Activated CD8-positive, alpha-beta memory T cell treated with anti-CD3 and anti-CD28 coated beads, Interleukin-2, amount 50 U/mL, for 4 hours (primary cell): ENCODE measurements around the gene RASSF3.
"Not testable (repeated sequence)": the region's sequence is repeated elsewhere in the genome, so short reads cannot be mapped to it uniquely, and the experiment has no call there.

Experiments
- DNase-seq: peaks from one replicate; pipeline ENCODE4 v3.0.0-alpha.2; 2020

RASSF3 gene

GRCh38 chr12:64610079-64610659, at the start of gene RASSF3:
RASSF3 (plus strand) TSS chr12:64610495; CDS start chr12:64610633, 138 bp downstream.
- DNase-seq = peak; percentile 72

- no peak for DNase-seq
These were observed 48.8 kb upstream of the RASSF3 start for GRCh38 chr12:64561302-64562136.

GRCh38 chr12:64566122-64566521, 44.2 kb upstream of the RASSF3 start:
- no peak for DNase-seq

DNA sequence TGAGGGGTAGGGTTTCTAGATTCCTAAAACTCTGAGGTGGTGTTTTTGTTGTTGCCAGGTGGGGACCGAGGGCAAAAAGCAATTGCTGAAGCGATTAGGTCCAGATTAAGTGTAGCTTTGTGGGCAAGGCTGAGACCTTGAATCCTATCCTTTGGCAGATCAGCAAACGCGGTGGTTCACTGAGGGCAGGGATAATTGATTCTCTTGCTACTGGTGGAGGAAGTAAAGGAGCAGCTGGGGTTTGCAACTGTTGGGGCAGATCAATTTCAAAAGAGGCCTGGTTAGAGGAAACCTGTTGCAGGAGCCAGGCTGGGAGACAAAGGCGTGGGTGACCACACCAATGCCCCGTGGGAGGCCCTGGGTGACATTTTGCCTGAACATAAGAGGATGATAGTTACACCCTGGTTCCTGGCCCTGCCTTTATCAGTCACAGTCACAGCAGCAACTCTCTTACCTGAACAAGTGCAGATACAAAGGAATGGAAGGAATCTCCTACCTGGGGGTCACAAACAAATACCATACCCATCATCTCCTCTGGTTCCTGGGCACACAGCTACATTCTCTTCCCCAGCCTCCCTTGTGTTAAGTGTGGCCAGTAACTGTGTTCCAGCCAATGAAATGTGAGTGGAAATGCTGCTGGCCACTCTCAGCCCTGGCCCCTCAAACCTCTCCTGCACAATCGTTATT, 43.3 kb upstream of the RASSF3 start:
- no peak for DNase-seq

DNA sequence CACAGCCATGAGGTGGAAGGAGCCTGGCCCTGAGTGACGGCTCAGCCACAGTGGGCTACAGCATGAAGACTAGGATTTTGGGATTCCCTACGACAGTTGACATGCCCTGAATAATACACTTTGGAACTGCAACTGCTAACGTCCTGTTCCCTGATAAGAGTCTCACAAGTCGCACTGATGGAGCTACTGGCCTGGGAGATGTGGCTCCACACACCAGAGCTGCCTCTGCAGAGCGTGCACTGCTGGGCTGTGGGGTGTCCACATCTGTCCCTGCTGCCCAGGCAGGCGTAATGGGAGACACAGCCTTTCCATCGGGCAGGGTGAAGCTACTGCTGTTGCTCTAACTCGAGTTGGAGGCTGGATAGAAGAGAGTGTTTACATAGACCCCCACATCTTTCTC, 42.7 kb upstream of the RASSF3 start:
- no peak for DNase-seq

DNA sequence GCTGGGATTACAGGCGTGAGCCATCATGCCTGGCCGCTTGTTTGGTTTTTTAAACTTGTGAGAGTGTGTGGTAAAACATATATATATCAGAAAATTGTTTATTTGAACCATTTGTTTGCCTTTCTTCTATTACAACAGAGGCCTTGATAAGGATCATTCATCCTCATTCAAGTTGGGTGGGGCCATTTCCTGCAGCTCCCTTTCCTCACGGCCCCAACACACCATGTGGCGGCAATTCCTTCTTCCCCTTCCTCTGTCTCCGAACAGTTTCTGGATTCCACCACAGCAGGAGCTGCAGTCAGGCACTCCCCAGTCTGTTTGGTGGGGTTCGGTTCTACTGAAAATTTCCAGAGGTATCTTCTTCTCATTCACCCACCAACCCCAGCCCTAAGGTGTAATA, 42.0 kb upstream of the RASSF3 start:
- no peak for DNase-seq

DNA sequence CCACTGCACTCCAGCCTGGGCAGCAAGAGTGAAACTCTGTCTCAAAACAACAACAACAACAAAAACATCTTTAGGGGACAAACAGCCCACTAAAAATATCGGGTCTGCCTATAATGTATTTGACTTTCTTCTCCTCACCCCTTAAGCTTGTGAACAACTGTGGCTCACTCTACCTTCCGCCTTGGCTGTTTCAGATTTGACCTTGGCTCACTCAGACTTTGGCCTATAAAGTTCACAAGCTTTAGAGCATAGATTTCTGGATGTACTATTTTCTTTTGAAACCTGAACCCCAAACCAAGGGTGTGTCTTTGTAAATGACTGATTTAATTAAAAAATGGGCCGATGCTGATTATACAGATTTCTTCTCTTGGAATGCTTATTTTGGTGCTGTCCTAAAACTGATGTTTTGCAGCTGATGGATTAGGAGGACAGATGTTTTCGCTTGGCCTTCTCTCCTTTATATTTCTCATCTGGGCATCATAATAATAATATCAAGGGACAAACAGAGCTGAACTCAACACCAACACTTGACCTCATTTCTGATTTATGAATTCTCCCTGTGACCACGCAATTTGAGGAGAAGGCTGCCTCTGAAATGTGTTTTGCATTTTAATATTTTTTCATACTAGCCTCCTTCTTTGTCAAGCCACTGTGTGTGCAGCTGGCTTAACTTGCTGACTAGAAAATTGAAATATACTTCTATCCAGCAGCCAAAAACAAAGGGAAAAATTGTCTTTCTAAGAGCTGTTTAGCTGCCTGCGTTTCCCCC, 40.2 kb upstream of the RASSF3 start:
- no peak for DNase-seq

DNA sequence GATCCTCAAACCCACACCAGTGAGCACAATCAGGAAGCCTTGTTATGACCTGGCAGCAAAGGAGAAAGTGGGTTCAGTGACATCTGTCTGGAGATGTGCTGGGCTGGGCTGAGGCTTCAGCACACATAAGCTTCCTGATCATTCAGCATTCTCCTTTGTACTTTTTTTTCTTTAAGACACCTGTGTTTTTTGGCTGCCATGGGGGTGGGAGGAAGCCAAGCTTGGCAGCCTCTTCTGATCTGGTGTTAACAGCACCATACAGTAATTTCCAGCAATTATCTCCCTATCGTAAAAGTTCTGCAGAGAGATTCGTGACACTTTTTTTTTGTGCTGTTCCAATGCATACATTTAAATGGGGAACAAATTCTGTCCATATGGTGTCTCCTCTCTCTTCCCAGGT, 38.9 kb upstream of the RASSF3 start:
- no peak for DNase-seq

GRCh38 chr12:64572241-64572640, 38.1 kb upstream of the RASSF3 start:
- DNase-seq = no peak

DNA sequence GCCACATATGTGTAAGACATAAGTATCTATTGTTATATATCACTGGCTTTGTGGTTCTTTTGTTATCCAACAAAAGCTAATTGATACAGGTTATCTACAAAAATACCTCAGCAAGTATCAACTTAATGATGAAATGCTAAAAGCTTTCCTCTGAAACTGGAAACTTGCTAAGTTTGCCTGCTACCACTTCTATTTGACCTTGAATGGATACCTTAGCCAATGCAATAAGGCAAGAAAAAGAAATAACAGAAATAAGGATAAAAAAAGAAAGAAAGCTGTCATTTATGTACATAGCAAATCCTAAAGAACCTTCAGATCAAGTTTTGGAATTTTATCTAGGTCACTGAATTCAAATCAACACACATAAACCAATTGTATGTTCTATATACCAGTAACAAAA, 35.5 kb upstream of the RASSF3 start:
- DNase-seq = no peak

DNA sequence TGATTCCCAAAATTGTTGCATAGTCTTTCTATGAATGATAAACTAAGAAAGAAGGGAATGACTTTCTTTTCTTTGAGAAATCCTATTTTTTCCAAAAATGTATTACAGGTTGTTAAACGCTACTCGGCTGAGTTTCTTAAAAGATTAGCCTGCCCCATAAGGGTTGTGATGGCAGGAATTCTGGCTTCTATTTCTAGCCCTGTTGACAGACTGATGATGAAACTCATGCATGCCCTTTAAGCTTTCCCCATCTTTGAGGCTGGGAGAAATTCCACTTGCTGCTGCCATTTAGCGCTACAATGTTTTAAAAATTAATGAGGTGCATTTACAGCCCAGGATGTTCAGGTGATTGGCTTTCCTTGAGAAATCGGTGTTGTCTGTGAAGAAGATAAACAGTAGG, 33.2 kb upstream of the RASSF3 start:
- DNase-seq = no peak

GRCh38 chr12:64578566-64578965, 31.7 kb upstream of the RASSF3 start:
- DNase-seq = no peak

GRCh38 chr12:64580681-64581080, 29.6 kb upstream of the RASSF3 start:
- no peak for DNase-seq

GRCh38 chr12:64582114-64582513, 28.2 kb upstream of the RASSF3 start:
- no peak for DNase-seq

GRCh38 chr12:64582862-64583261, 27.4 kb upstream of the RASSF3 start:
- DNase-seq = no peak

GRCh38 chr12:64583395-64583770, 26.9 kb upstream of the RASSF3 start:
- DNase-seq = not testable (repeated sequence)

- DNase-seq = no peak
These were observed 26.4 kb upstream of the RASSF3 start for GRCh38 chr12:64583771-64584421.

DNA sequence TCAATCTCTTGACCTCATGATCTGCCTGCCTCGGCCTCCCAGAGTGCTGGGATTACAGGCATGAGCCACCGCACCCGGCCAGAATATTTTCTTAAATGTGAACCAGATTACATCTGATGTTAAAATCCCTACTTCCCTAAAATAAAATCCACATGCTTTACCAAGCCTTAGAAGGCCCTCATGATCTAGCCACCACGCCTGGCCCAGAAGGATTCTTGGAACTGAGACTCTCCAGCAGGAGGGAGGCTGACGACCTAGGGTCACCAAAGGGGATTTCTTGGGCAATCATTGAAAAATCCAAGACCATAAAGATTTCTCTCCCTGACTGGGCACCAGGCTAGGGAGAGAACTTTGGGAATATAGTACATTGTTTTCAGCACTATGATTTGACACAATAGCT, 25.2 kb upstream of the RASSF3 start:
- DNase-seq = no peak

- no peak for DNase-seq
These were observed 22.8 kb upstream of the RASSF3 start for GRCh38 chr12:64587447-64587846.

DNA sequence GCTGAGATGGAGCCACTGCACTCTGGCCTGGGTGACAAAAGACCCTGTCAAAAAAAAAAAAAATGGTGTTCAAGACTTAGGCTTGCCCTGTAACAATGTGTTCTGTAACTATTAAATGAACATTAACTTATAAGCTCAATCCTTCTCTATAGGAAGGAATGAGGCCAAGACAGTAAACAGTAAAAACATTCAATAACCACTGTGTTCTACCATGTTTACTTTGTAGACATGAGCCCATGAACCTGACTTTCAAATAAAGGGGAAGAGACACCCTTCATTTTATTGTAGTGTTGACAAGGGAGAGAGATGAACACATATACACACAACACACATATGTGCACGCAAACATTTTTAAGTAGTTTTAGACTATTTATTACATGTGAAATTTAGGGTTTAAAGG, 20.1 kb upstream of the RASSF3 start:
- no peak for DNase-seq

- no peak for DNase-seq
These were observed 14.2 kb upstream of the RASSF3 start for GRCh38 chr12:64595863-64596793.

GRCh38 chr12:64598831-64599230, 11.5 kb upstream of the RASSF3 start:
- DNase-seq = no peak
